Cardiac fibroblast (primary cell): ENCODE measurements around the gene SEMA3B.
"Not testable (repeated sequence)": the region's sequence is repeated elsewhere in the genome, so short reads cannot be mapped to it uniquely, and the experiment has no call there.

Experiments used
- DNase-seq, 2 donors: peaks; one replicate each; pipeline versions ENCODE4 v3.0.0 to v3.0.0-alpha.2; 2010; ENCODE audit warnings: low read depth in 2 of 2
- H3K4me3 ChIP-seq, 2 donors: replicated peaks in 1 of 2; 1 replicate in 1 of 2; 2 replicates in 1 of 2; pipeline ENCODE4 v1.5.1; 2011; ENCODE audit warnings: low read depth in 2 of 2, low read length in 2 of 2, mild to moderate bottlenecking in 2 of 2, moderate library complexity in 1 of 2
- TF ChIP-seq, protein P1 (sequence below): IDR thresholded peaks from one replicate; pipeline ENCODE4 v1.5.1; 2011; ENCODE audit warnings: low read depth, mild to moderate bottlenecking, low read length, inconsistent platforms

The SEMA3B gene

GRCh38 chr3:50271314-50271936, 2.5 kb downstream of the SEMA3B start:
- DNase-seq, result no peak
- no peak overlapping the region for H3K4me3 ChIP-seq
- TF ChIP-seq, protein P1, sequence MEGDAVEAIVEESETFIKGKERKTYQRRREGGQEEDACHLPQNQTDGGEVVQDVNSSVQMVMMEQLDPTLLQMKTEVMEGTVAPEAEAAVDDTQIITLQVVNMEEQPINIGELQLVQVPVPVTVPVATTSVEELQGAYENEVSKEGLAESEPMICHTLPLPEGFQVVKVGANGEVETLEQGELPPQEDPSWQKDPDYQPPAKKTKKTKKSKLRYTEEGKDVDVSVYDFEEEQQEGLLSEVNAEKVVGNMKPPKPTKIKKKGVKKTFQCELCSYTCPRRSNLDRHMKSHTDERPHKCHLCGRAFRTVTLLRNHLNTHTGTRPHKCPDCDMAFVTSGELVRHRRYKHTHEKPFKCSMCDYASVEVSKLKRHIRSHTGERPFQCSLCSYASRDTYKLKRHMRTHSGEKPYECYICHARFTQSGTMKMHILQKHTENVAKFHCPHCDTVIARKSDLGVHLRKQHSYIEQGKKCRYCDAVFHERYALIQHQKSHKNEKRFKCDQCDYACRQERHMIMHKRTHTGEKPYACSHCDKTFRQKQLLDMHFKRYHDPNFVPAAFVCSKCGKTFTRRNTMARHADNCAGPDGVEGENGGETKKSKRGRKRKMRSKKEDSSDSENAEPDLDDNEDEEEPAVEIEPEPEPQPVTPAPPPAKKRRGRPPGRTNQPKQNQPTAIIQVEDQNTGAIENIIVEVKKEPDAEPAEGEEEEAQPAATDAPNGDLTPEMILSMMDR, result no peak

- H3K4me3 ChIP-seq, DNase-seq: not testable (repeated sequence)
Measured at GRCh38 chr3:50272538-50272910, 3.6 kb downstream of the SEMA3B start.

DNA sequence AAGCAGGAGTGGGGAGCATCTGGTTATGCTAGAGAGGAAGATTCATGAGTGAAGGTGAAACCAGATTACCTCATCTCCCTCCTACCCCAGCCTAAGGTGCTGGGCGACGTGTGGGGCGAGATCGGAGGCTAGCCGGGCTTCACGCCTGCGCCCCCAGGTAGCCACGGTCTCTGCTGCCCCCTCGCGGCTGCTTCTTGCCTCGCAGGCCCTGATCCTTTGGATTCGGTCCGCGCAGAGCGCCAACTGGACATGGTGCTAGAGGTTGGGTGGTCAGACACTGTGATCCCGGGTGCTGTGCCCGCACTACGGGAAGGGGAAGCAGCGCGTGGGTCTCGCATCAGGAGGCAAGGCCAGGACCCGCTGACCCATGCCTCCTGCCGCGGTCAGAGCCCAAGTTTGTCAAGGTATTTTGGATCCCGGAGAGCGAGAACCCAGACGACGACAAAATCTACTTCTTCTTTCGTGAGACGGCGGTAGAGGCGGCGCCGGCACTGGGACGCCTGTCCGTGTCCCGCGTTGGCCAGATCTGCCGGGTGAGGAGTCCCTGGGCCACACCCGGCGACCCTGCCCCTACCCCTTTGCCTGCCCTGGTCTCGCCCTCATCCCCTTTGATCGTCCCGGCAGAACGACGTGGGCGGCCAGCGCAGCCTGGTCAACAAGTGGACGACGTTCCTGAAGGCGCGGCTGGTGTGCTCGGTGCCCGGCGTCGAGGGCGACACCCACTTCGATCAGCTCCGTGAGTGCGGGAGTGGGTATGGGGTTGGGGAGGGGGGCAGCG, 4.2 kb downstream of the SEMA3B start:
- DNase-seq, result peak; percentile 76
- TF ChIP-seq, protein P1, result peak; percentile 96
- peak overlapping the region in 1 of 2 donors; percentile 26 for H3K4me3 ChIP-seq

- no peak for DNase-seq
- TF ChIP-seq, protein P1, result no peak
- H3K4me3 ChIP-seq, result no peak overlapping the region
Measured at GRCh38 chr3:50273689-50274065, 4.7 kb downstream of the SEMA3B start.

GRCh38 chr3:50274371-50275104, 5.6 kb downstream of the SEMA3B start:
- TF ChIP-seq, protein P1, result peak; percentile 70
- DNase-seq, result peak; percentile 34 to 75
- H3K4me3 ChIP-seq, result no peak overlapping the region

DNA sequence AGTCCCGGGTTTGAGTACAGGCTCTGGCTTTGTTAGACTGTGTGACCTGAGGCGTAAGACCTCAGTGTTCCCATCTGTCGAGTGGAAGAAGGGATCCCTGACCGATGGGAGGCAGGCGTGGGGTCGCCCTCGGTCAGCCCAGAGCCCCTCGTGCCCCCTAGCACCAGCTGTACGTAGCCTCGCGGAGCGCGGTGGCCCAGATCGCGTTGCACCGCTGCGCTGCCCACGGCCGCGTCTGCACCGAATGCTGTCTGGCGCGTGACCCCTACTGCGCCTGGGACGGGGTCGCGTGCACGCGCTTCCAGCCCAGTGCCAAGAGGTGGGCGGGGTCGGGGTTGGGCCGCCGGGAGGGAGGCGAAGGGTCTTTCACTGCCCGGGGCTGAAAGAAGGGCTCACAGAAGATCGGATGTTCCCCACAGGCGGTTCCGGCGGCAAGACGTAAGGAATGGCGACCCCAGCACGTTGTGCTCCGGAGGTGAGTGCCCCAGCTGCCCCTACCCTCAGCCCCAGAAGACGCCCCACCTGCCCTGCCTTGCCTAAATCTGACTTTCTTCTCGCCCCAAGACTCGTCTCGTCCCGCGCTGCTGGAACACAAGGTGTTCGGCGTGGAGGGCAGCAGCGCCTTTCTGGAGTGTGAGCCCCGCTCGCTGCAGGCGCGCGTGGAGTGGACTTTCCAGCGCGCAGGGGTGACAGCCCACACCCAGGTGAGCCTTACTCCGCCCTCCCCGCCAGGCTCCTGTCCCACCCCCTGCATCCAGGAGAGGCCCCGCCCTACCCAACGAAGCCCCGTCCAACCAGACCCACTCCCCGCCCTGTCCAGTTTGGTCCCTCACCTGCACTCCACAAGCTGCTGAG, 6.4 kb downstream of the SEMA3B start:
- no peak for DNase-seq
- no peak overlapping the region for H3K4me3 ChIP-seq
- TF ChIP-seq, protein P1, result no peak
